Sciatic nerve (tissue), 2 donors: ENCODE results near the gene PLCB2. TPM values are rescaled to one million over a fixed set of nuclear protein-coding genes. Genes with fewer than 3 reads are reported as not detected.

Source experiments
- ATAC-seq: fragments of 200-7000 bp; cut with Tn5 transposase; one replicate; pipeline ENCODE4 v1.9.1; 2020; ENCODE audit warnings: mild to moderate bottlenecking, moderate library complexity
- DNase-seq: peaks from one replicate; pipeline ENCODE4 v3.0.0-alpha.2; 2020; ENCODE audit warnings: low spot score
- intact Hi-C: fragments of 100-400 bp; cut with DNase I; formaldehyde crosslinking; loops from one replicate; pipeline ENCODE4 v1.14.2; 2022
- total RNA-seq: library from RNA; stranded (reverse); fragmentation: NEBNext Ultra II Directional; extraction: Animal tissue kit (Norgen Biotek cat#: 25700); gene quantifications from one replicate; pipeline ENCODE4 v1.2.1, GENCODE V29; 2021
- donor health status: DM: no; HTN: no; CAD: no.
- donor health status: DM: no; HTN: no; CAD: no.

Gene PLCB2
- total RNA-seq, 1 donor from 2014 or later, result 43.4 TPM

- intact Hi-C loops, result no loop called here
- ATAC-seq, result no peak
- DNase-seq, result no peak
These were observed 34.9 kb upstream of the PLCB2 start for GRCh38 chr15:40342416-40343320.

- ATAC-seq, result peak; percentile 92
- intact Hi-C loops, result no loop called here
These were observed 33.1 kb upstream of the PLCB2 start, which contains the start of gene CCDC9B for GRCh38 chr15:40340740-40341400. TSS of gene CCDC9B (minus strand) at chr15:40340939. CDS start at chr15:40340819, 120 bp downstream.

GRCh38 chr15:40340038-40340739 is 32.5 kb upstream of the PLCB2 start:
- ATAC-seq (peak; percentile 39), DNase-seq (peak; percentile 84)
- intact Hi-C loops, result no loop called here

More at GRCh38 chr15:40340740-40341400, 33.1 kb upstream of the PLCB2 start, which contains the start of gene CCDC9B:
- DNase-seq, result peak; percentile 95

GRCh38 chr15:40339621-40339945 is 31.8 kb upstream of the PLCB2 start:
- ATAC-seq (no peak), DNase-seq (no peak)
- intact Hi-C loops, result no loop called here

- ATAC-seq (peak; percentile 16), DNase-seq (peak; percentile 73)
- intact Hi-C loops, result no loop called here
These were observed 31.3 kb upstream of the PLCB2 start for GRCh38 chr15:40338921-40339620.

GRCh38 chr15:40338041-40338657 is 30.4 kb upstream of the PLCB2 start:
- ATAC-seq (no peak), DNase-seq (peak; percentile 83)
- intact Hi-C loops, result no loop called here

GRCh38 chr15:40337597-40337996 is 29.9 kb upstream of the PLCB2 start:
- intact Hi-C loops, result no loop called here
- DNase-seq (peak; percentile 71), ATAC-seq (no peak)

- intact Hi-C loops, result no loop called here
- DNase-seq, result peak; percentile 68
- no peak for ATAC-seq
These were observed 29.0 kb upstream of the PLCB2 start for GRCh38 chr15:40336744-40337122.

- ATAC-seq (no peak), DNase-seq (no peak)
- intact Hi-C loops, result no loop called here
These were observed 28.4 kb upstream of the PLCB2 start for GRCh38 chr15:40335938-40336743.

- intact Hi-C loops, result no loop called here
- peak; percentile 66 for DNase-seq
- peak; percentile 1 for ATAC-seq
These were observed 27.4 kb upstream of the PLCB2 start for GRCh38 chr15:40334941-40335795.

GRCh38 chr15:40334541-40334940 is 26.8 kb upstream of the PLCB2 start:
- intact Hi-C loops, result no loop called here
- ATAC-seq, result peak; percentile 2

GRCh38 chr15:40333922-40334492 is 26.3 kb upstream of the PLCB2 start:
- intact Hi-C loops, result no loop called here
- ATAC-seq, result peak; percentile 69
- peak; percentile 81 for DNase-seq

More at GRCh38 chr15:40334541-40334940, 26.8 kb upstream of the PLCB2 start:
- DNase-seq, result no peak

- no peak for ATAC-seq
- DNase-seq, result no peak
These were observed 24.5 kb upstream of the PLCB2 start for GRCh38 chr15:40332113-40332781.

GRCh38 chr15:40331637-40332036 is 23.9 kb upstream of the PLCB2 start:
- ATAC-seq (no peak), DNase-seq (no peak)

More at GRCh38 chr15:40332113-40332781, 24.5 kb upstream of the PLCB2 start:
- intact Hi-C loops, result no loop called here

GRCh38 chr15:40331026-40331425 is 23.3 kb upstream of the PLCB2 start:
- ATAC-seq (no peak), DNase-seq (no peak)
- intact Hi-C loops, result no loop called here

More at GRCh38 chr15:40331637-40332036, 23.9 kb upstream of the PLCB2 start:
- intact Hi-C loops, result no loop called here

GRCh38 chr15:40330368-40330836 is 22.7 kb upstream of the PLCB2 start:
- DNase-seq (no peak), ATAC-seq (peak; percentile 20)
- intact Hi-C loops, result no loop called here
